ENCODE data around the gene MAGED2.

DNA sequence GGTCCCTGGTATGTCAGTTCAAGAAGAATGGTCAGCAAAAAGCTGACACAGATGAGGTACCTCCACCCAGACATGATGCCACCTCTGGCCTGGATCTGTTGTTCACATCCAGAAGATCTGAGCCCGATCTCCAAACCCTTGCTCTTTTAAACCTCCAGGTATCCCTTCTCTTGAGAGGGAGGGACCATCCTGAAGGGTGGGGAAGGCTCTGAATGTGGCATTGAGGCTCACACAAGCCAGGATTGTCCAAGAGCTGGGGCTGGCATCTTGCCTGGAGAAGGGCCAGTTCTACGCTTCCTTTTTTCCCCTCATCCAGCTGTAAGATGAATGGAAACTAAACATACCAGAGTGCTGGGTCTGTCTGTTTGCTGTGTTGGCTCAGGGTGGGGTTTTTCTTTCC, 9.4 kb upstream of the MAGED2 start, which contains the start of gene ITIH6:
- TF ChIP-seq, protein P1, sequence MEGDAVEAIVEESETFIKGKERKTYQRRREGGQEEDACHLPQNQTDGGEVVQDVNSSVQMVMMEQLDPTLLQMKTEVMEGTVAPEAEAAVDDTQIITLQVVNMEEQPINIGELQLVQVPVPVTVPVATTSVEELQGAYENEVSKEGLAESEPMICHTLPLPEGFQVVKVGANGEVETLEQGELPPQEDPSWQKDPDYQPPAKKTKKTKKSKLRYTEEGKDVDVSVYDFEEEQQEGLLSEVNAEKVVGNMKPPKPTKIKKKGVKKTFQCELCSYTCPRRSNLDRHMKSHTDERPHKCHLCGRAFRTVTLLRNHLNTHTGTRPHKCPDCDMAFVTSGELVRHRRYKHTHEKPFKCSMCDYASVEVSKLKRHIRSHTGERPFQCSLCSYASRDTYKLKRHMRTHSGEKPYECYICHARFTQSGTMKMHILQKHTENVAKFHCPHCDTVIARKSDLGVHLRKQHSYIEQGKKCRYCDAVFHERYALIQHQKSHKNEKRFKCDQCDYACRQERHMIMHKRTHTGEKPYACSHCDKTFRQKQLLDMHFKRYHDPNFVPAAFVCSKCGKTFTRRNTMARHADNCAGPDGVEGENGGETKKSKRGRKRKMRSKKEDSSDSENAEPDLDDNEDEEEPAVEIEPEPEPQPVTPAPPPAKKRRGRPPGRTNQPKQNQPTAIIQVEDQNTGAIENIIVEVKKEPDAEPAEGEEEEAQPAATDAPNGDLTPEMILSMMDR (IDR thresholded peaks at IDR 0.05), result no peak
- no peak for TF ChIP-seq POLR2A (IDR thresholded peaks at IDR 0.05)
- no peak for TF ChIP-seq EP300 (IDR thresholded peaks at IDR 0.05; ENCODE audit: low read depth)
- no peak for TF ChIP-seq POLR2AphosphoS5 (IDR thresholded peaks at IDR 0.05)

Data from transverse colon (tissue), 4 donors.